Breast epithelium (tissue), 4 donors: Measurements from ENCODE around the gene ACOT8. TPM values are rescaled to one million over a fixed set of nuclear protein-coding genes. Genes with fewer than 3 reads are reported as not detected.

Experiments
- DNase-seq, 2 donors: peaks; one replicate each; pipeline ENCODE4 v3.0.0-alpha.2; 2019; ENCODE audit warnings: low spot score in 2 of 2
- H3K27ac ChIP-seq, 2 donors: fragments of 200-600 bp; sonication (generic) in 1 of 2; one replicate each; pipeline ENCODE4 v1.5.1; 2016 to 2019; ENCODE audit warnings: mild to moderate bottlenecking in 1 of 2
- H3K27me3 ChIP-seq, 2 donors: fragments of 200-600 bp; sonication (generic) in 1 of 2; one replicate each; pipeline versions ENCODE4 v1.5.1 to v1.6.0; 2017 to 2019; ENCODE audit warnings: control low read depth in 1 of 2, mild to moderate bottlenecking in 1 of 2
- H3K36me3 ChIP-seq: fragments of 200-600 bp; one replicate; pipeline ENCODE4 v1.5.1; 2019
- H3K4me1 ChIP-seq, 2 donors: fragments of 200-600 bp; sonication (generic); one replicate each; pipeline ENCODE4 v1.5.1; 2016 to 2019; ENCODE audit warnings: control low read depth in 1 of 2
- H3K4me3 ChIP-seq, 3 donors: fragments of 200-600 bp; sonication (generic); 1 replicate in 2 of 3; 2 replicates in 1 of 3; pipeline ENCODE4 v1.5.1; 2016 to 2019; ENCODE audit warnings: mild to moderate bottlenecking in 3 of 3, moderate library complexity in 2 of 3
- H3K9me3 ChIP-seq, 2 donors: fragments of 200-600 bp; sonication (generic) in 1 of 2; one replicate each; pipeline ENCODE4 v1.5.1; 2016 to 2019; ENCODE audit warnings: control low read depth in 1 of 2
- POLR2A ChIP-seq: fragments of 450-650 bp; IDR thresholded peaks from one replicate; pipeline ENCODE4 v1.6.1; 2016; ENCODE audit warnings: antibody characterized with exemption, mild to moderate bottlenecking, moderate library complexity
- POLR2AphosphoS5 ChIP-seq, 3 donors: sonication (generic); formaldehyde crosslinking; IDR thresholded peaks; one replicate each; pipeline ENCODE4 v1.6.1; 2017; ENCODE audit warnings: antibody characterized with exemption in 3 of 3
- intact Hi-C: fragments of 100-400 bp; cut with DNase I; formaldehyde crosslinking; loops from one replicate; pipeline ENCODE4 v1.15.1; 2023; ENCODE audit warnings: low total_unique reads
- total RNA-seq, 3 donors: library from RNA; depleted of rRNA; stranded (reverse); fragments of >200 nt; gene quantifications; one replicate each; pipeline ENCODE4 v1.1.0, GENCODE V29; 2016
- TF ChIP-seq, protein P1 (sequence below), 3 donors: fragments of 450-650 bp; IDR thresholded peaks; one replicate each; pipeline ENCODE4 v1.5.1; 2016 to 2017; ENCODE audit warnings: antibody characterized with exemption in 3 of 3, mild to moderate bottlenecking in 3 of 3, moderate library complexity in 3 of 3

The ACOT8 gene
- total RNA-seq, 3 donors from 2014 or later = 33.4 to 48.9 (median 37.3) TPM

DNA sequence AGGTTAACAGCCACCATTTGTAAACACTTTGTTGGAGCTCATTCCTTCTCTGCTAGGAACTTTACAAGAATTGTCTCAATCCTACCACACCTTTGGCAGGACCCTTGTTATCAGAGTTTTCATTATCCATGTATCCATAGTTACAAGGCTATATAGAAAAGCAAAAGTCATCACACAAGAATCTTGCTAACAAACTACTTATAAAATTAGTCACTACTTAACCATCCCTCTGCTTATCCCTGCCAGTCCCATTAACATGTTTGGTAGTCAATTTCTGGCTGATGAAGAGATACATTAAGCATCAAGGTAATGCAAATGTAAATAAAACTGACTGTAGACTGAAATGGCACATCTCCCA, 10.6 kb upstream of the ACOT8 start:
- intact Hi-C loops = no loop called here
- H3K36me3 ChIP-seq = no peaks in the 10 kb centered on the region
- DNase-seq = no peak
- H3K9me3 ChIP-seq = no peaks in the 10 kb centered on the region
- no peak overlapping the region for H3K27ac ChIP-seq
- TF ChIP-seq POLR2A (no peak), POLR2AphosphoS5 (IDR thresholded peaks at IDR 0.05) (no peak)
- TF ChIP-seq, protein P1, sequence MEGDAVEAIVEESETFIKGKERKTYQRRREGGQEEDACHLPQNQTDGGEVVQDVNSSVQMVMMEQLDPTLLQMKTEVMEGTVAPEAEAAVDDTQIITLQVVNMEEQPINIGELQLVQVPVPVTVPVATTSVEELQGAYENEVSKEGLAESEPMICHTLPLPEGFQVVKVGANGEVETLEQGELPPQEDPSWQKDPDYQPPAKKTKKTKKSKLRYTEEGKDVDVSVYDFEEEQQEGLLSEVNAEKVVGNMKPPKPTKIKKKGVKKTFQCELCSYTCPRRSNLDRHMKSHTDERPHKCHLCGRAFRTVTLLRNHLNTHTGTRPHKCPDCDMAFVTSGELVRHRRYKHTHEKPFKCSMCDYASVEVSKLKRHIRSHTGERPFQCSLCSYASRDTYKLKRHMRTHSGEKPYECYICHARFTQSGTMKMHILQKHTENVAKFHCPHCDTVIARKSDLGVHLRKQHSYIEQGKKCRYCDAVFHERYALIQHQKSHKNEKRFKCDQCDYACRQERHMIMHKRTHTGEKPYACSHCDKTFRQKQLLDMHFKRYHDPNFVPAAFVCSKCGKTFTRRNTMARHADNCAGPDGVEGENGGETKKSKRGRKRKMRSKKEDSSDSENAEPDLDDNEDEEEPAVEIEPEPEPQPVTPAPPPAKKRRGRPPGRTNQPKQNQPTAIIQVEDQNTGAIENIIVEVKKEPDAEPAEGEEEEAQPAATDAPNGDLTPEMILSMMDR (IDR thresholded peaks at IDR 0.05) = no peak
- H3K27me3 ChIP-seq = no peaks in the 10 kb centered on the region
- no peaks in the 10 kb centered on the region for H3K4me1 ChIP-seq
- H3K4me3 ChIP-seq = no peak overlapping the region

DNA sequence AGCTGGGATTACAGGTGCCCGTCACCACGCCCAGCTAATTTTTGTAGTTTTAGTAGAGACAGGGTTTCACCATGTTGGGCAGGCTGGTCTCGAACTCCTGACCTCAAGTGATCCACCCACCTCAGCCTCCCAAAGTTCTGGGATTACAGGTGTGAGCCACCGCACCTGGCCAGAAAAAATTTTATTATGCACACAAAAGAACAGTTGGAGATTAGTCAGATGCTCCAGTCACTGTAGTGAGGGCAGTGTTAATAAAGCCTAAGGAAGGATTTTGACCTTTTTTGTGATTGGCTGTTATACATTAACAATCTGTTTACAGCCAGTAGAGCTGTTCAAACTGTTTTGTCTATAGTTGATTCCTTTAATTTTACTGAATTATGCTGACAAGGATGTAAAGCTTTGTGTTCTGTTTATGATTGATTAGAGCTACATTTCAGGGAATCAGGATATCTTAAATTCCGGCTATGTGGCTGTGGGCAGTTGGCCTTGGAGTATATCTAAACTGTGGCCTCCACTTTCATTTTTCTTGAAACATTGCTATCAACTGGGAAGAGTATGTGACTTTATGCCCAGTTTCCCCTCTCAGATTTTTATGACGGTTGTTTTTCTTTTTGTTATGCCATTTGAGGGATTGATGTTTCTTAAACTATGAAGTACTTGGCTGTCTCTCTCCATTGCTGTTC, 10.1 kb upstream of the ACOT8 start:
- intact Hi-C loops = no loop called here
- no peak for DNase-seq
- H3K4me3 ChIP-seq = no peak overlapping the region
- H3K27ac ChIP-seq = no peak overlapping the region
- H3K36me3 ChIP-seq = no peaks in the 10 kb centered on the region
- TF ChIP-seq, protein P1 (IDR thresholded peaks at IDR 0.05) = no peak
- TF ChIP-seq POLR2AphosphoS5 (IDR thresholded peaks at IDR 0.05) (no peak), POLR2A (no peak)
- H3K4me1 ChIP-seq = no peaks in the 10 kb centered on the region
- no peaks in the 10 kb centered on the region for H3K27me3 ChIP-seq
- H3K9me3 ChIP-seq = no peaks in the 10 kb centered on the region

DNA sequence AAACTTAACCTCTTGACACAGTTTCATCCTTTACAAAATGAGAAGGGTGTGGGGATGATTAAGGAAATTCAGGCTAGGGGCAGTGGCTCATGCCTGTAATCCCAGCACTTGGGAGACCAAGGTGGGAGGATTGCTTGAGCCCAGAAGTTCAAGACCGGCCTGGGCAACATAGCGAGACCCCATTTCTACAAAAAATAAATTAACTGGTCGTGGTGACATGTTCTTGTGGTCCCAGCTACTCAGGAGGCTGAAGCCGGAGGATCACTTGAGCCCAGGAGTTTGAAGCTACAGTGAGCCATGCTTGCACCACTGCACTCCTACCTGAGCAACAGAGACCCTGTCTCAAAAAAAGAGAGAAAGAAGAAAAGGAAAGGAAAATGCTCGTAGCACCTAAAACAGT, 9.3 kb upstream of the ACOT8 start:
- H3K4me1 ChIP-seq = no peaks in the 10 kb centered on the region
- H3K27ac ChIP-seq = no peak overlapping the region
- intact Hi-C loops = no loop called here
- no peaks in the 10 kb centered on the region for H3K27me3 ChIP-seq
- DNase-seq = no peak
- TF ChIP-seq POLR2A (no peak), POLR2AphosphoS5 (IDR thresholded peaks at IDR 0.05) (no peak)
- TF ChIP-seq, protein P1 (IDR thresholded peaks at IDR 0.05) = no peak
- H3K4me3 ChIP-seq = no peak overlapping the region
- H3K9me3 ChIP-seq = no peaks in the 10 kb centered on the region
- H3K36me3 ChIP-seq = no peaks in the 10 kb centered on the region

- intact Hi-C loops = no loop called here
- Histone ChIP-seq H3K4me1 (no peaks in the 10 kb centered on the region), H3K4me3 (no peak overlapping the region), H3K27me3 (no peaks in the 10 kb centered on the region), H3K36me3 (no peaks in the 10 kb centered on the region), H3K27ac (no peak overlapping the region), H3K9me3 (no peaks in the 10 kb centered on the region)
- TF ChIP-seq, protein P1 (IDR thresholded peaks at IDR 0.05) = no peak
- TF ChIP-seq POLR2A (no peak), POLR2AphosphoS5 (IDR thresholded peaks at IDR 0.05) (no peak)
- DNase-seq = no peak
Observed at GRCh38 chr20:45863543-45864470, 6.6 kb upstream of the ACOT8 start.
